Stimulated activated naive CD8-positive, alpha-beta T cell treated with anti-CD3 and anti-CD28 coated beads, Interleukin-15, amount 100 ng/mL, for 72 hours (primary cell): Measurements from ENCODE around the gene EVI5.
"Not testable (repeated sequence)": the region's sequence is repeated elsewhere in the genome, so short reads cannot be mapped to it uniquely, and the experiment has no call there.

Source experiments
- ATAC-seq: fragments of 150-1000 bp; cut with Tn5 transposase; 2 replicates; pipeline ENCODE4 v1.10.0; 2021; ENCODE audit warnings: mild to moderate bottlenecking, moderate library complexity
- DNase-seq, 2 donors: peaks; one replicate each; pipeline ENCODE4 v3.0.0; 2021 to 2022
- H3K27ac Mint-ChIP-seq, 2 donors: one replicate each; pipeline ENCODE4 v1.8.0; 2022; ENCODE audit warnings: mild to moderate bottlenecking in 2 of 2, mixed read lengths in 2 of 2, moderate library complexity in 2 of 2
- H3K27me3 Mint-ChIP-seq: one replicate; pipeline ENCODE4 v1.8.0; 2022; ENCODE audit warnings: mixed read lengths
- H3K4me1 Mint-ChIP-seq: one replicate; pipeline ENCODE4 v1.8.0; 2022; ENCODE audit warnings: mild to moderate bottlenecking, mixed read lengths
- H3K4me3 Mint-ChIP-seq, 2 donors: one replicate each; pipeline ENCODE4 v1.8.0; 2022; ENCODE audit warnings: mild to moderate bottlenecking in 2 of 2, mixed read lengths in 2 of 2, moderate library complexity in 1 of 2
- H3K9me3 Mint-ChIP-seq, 2 donors: one replicate each; pipeline ENCODE4 v1.8.0; 2022; ENCODE audit warnings: mixed read lengths in 2 of 2

EVI5 gene

DNA sequence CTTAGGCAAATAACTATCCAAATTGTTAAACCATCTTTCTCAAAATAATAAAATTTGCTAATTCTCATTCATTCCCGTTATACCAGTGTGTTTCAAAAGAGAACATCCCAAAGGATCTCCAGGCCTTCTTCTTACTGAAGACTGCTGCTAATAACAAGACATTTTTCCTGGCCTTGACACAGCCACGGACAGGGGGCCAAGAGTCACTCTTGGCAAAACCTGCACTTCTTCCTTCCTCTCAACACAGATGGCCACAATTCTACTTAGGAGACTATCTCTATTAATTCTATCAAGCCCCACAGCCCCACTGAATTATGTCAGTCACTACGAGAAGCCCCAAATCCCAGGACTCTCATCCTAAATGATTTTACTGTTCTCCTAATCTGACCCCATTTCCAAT is 86.0 kb downstream of the EVI5 start:
- H3K4me1 Mint-ChIP-seq = no peaks in the 10 kb centered on the region
- H3K4me3 Mint-ChIP-seq = no peak overlapping the region
- ATAC-seq = no peak
- H3K9me3 Mint-ChIP-seq = no peaks in the 10 kb centered on the region
- DNase-seq = no peak
- no peak overlapping the region for H3K27ac Mint-ChIP-seq
- no peaks in the 10 kb centered on the region for H3K27me3 Mint-ChIP-seq

- no peak for DNase-seq
- Mint-ChIP-seq H3K27ac (no peak overlapping the region), H3K4me3 (no peak overlapping the region), H3K9me3 (no peaks in the 10 kb centered on the region), H3K4me1 (peaks cover 6% of the 10 kb centered on the region), H3K27me3 (no peaks in the 10 kb centered on the region)
- no peak for ATAC-seq
Observed at GRCh38 chr1:92695104-92695503, 89.8 kb downstream of the EVI5 start.

DNA sequence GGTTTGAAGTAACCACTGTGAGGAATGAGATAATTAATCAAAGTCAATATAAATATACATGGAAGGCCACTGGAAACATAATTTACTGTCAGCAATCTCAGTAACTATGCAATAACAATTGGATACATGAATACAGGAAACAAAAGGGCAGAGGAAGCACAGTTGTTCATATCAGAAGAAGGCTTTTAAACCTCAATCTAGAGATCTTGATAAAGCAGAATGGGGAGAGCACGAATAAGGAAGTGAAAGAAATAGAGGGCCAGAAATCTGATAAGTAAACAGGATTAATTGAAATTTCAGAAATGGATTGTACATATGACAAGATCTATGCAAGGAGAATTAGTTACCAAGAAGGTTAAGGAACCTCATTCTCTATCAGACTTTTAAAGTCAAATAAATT is 93.0 kb downstream of the EVI5 start:
- no peak overlapping the region for H3K4me3 Mint-ChIP-seq
- peaks cover 6% of the 10 kb centered on the region for H3K4me1 Mint-ChIP-seq
- no peak for DNase-seq
- H3K27ac Mint-ChIP-seq = no peak overlapping the region
- H3K27me3 Mint-ChIP-seq = no peaks in the 10 kb centered on the region
- no peaks in the 10 kb centered on the region for H3K9me3 Mint-ChIP-seq
- no peak for ATAC-seq

GRCh38 chr1:92690212-92690906 is 94.5 kb downstream of the EVI5 start:
- no peak for DNase-seq
- H3K4me3 Mint-ChIP-seq = no peak overlapping the region
- no peak overlapping the region for H3K27ac Mint-ChIP-seq
- peaks cover 1% of the 10 kb centered on the region for H3K27me3 Mint-ChIP-seq
- H3K9me3 Mint-ChIP-seq = no peaks in the 10 kb centered on the region
- H3K4me1 Mint-ChIP-seq = peaks cover 6% of the 10 kb centered on the region
- no peak for ATAC-seq

DNA sequence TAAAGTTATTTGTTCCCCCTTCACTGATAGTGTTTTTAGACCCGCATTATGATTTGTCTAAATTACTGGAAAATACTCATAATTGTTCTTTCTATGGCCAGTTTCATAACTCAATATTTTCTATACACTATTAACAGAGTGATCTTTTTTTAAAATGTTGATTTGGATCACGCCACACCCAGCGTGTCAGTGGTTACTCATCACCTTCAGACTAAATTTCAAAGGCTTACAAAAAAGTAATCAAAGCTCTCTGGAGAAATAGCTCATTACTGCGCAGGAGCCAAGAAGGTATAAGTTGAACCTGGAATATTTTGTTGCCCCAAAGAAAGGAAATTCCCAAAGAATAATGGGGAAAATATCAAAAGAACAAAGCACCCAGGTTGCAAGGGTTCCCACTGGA is 104.9 kb downstream of the EVI5 start:
- Mint-ChIP-seq H3K9me3 (peaks cover 0 to 8% of the 10 kb centered on the region in 2 donors), H3K4me3 (no peak overlapping the region), H3K27me3 (peaks cover 12% of the 10 kb centered on the region), H3K27ac (no peak overlapping the region), H3K4me1 (no peaks in the 10 kb centered on the region)
- DNase-seq (no peak), ATAC-seq (no peak)

GRCh38 chr1:92663775-92664174 is 121.1 kb downstream of the EVI5 start:
- no peak overlapping the region for H3K27ac Mint-ChIP-seq
- peaks cover 7% of the 10 kb centered on the region for H3K27me3 Mint-ChIP-seq
- ATAC-seq = no peak
- no peaks in the 10 kb centered on the region for H3K9me3 Mint-ChIP-seq
- no peaks in the 10 kb centered on the region for H3K4me1 Mint-ChIP-seq
- DNase-seq = no peak
- no peak overlapping the region for H3K4me3 Mint-ChIP-seq

- Mint-ChIP-seq H3K27me3 (peaks cover 14% of the 10 kb centered on the region), H3K4me1 (no peaks in the 10 kb centered on the region), H3K9me3 (peaks cover 0 to 8% of the 10 kb centered on the region in 2 donors), H3K4me3 (no peak overlapping the region), H3K27ac (no peak overlapping the region)
- DNase-seq (no peak), ATAC-seq (no peak)
Observed at GRCh38 chr1:92662048-92662447, 122.9 kb downstream of the EVI5 start.

DNA sequence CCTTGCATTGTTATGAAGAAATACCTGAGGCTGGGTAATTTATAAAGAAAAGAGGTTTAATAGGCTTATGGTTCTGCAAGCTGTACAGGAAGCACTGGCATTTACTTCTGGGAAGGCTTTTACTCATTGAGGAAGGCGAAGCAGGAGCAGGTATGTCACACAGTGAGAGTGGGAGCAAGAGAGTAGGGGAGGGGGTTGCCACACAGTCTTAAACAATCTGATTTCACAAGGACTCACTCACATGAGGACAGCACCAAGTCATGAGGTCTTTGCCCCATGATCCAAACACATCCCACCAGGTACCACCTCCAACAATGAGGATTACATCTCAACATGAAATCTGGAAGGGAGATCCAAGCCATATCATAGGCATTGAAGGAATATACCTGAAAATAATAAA is 127.2 kb downstream of the EVI5 start:
- DNase-seq = no peak
- Mint-ChIP-seq H3K4me3 (no peak overlapping the region), H3K9me3 (peaks cover 23 to 48% of the 10 kb centered on the region in 2 donors), H3K27me3 (peaks cover 14% of the 10 kb centered on the region), H3K27ac (no peak overlapping the region), H3K4me1 (no peaks in the 10 kb centered on the region)
- ATAC-seq = no peak

DNA sequence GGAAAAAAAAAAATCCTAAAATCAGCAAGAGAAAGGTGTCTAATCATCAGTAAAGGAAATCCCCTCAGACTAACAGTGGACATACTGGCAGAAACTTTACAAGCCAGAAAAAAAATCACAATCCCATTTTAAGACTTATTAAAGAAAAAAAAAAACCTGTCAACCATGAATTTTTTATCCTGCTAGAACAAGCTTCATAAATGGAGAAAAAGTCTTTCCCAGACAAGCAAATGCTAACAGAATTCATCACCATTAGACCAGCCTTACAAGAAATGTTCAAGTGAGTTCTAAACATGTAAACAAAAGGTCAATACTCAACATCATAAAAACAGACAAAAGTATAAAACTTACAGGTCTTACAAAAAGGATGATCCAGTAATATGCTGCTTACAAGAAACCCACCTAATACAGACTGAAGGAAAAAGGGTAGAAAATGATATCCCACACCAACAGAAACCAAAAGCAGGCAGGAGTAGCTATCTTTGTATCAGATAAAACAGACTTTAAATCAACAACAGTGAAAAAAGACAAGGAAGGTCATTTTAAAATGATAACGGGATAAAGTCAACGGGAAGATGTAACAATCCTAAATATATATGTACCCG is 129.6 kb downstream of the EVI5 start:
- Mint-ChIP-seq H3K4me3 (no peak overlapping the region), H3K9me3 (peaks cover 26 to 52% of the 10 kb centered on the region in 2 donors), H3K4me1 (no peaks in the 10 kb centered on the region), H3K27me3 (peaks cover 14% of the 10 kb centered on the region), H3K27ac (no peak overlapping the region)
- DNase-seq = no peak
- ATAC-seq = no peak

- peaks cover 26 to 52% of the 10 kb centered on the region in 2 donors for H3K9me3 Mint-ChIP-seq
Observed at GRCh38 chr1:92653605-92654381, 131.1 kb downstream of the EVI5 start.

GRCh38 chr1:92640686-92641085 is 144.2 kb downstream of the EVI5 start:
- ATAC-seq, H3K4me3 Mint-ChIP-seq, H3K27ac Mint-ChIP-seq, H3K9me3 Mint-ChIP-seq, H3K4me1 Mint-ChIP-seq, DNase-seq: not testable (repeated sequence)
- H3K27me3 Mint-ChIP-seq = peaks cover 19% of the 10 kb centered on the region

More at GRCh38 chr1:92653605-92654381, 131.1 kb downstream of the EVI5 start:
- Mint-ChIP-seq H3K4me3 (no peak overlapping the region), H3K4me1 (no peaks in the 10 kb centered on the region), H3K27me3 (peaks cover 8% of the 10 kb centered on the region), H3K27ac (no peak overlapping the region)
- ATAC-seq = no peak
- DNase-seq = no peak

DNA sequence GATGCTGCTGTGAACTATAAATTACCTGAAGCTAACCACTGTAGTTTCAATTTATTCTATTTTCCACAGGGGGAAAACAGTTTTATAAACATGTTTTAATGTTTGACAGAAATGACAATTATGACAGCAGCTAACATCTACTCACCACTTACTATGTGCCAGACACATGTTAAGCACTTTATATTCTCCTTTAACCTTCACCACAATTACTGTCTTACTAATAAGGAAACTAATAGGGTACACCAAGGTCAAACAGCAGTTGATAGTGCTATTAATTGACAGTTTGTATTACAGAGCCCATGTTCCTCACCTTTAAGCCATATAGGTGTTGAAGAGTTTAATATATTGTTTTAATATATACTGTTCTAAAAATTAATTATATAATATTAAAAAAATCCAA is 146.4 kb downstream of the EVI5 start:
- ATAC-seq = no peak
- Mint-ChIP-seq H3K9me3 (no peaks in the 10 kb centered on the region), H3K4me3 (no peak overlapping the region), H3K4me1 (no peaks in the 10 kb centered on the region), H3K27ac (no peak overlapping the region), H3K27me3 (peaks cover 32% of the 10 kb centered on the region)
- DNase-seq = no peak

- not testable (repeated sequence) for H3K9me3 Mint-ChIP-seq, H3K4me1 Mint-ChIP-seq, DNase-seq, ATAC-seq, H3K27ac Mint-ChIP-seq, H3K4me3 Mint-ChIP-seq
- peaks cover 36% of the 10 kb centered on the region for H3K27me3 Mint-ChIP-seq
Observed at GRCh38 chr1:92635203-92635602, 149.7 kb downstream of the EVI5 start.

GRCh38 chr1:92623187-92623778 is 161.6 kb downstream of the EVI5 start:
- no peak overlapping the region for H3K27ac Mint-ChIP-seq
- H3K27me3 Mint-ChIP-seq = no peaks in the 10 kb centered on the region
- peaks cover 12% of the 10 kb centered on the region for H3K4me1 Mint-ChIP-seq
- no peak for DNase-seq
- no peaks in the 10 kb centered on the region for H3K9me3 Mint-ChIP-seq
- ATAC-seq = peak; percentile 59
- no peak overlapping the region for H3K4me3 Mint-ChIP-seq

DNA sequence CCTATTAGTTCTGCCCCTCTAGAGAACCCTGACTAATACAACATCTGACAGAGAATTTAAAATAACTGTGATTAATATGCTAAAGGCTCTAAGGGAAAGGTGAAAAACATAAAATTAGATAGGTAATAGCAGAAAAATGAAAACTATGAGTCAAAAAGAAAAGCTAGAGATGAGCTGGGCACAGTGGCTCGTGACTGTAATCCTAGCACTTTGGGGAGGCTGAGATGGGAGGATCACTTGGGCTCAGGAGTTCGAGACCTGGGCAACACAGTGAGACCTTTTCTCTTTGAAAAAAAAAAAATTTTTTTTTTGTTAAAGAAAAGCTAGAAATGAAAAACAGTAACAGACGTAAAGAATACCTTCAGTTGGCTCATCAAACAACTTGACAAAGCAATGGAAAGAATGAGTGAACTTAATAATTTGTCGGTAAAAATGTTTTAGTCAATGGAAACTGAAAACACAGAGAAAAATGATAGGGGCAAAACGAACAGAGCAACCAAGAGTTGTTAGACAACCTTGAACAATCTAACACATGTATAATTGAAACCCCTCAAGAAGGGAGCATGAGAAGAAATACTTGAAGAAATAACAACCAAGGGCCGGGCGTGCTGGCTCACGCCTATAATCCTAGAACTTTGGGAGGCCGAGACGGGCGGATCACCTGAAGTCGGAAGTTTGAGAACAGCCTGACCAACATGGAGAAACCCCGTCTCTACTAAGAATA is 165.3 kb downstream of the EVI5 start:
- Mint-ChIP-seq H3K27me3 (no peaks in the 10 kb centered on the region), H3K27ac (no peak overlapping the region), H3K9me3 (peaks cover 0 to 9% of the 10 kb centered on the region in 2 donors), H3K4me3 (no peak overlapping the region), H3K4me1 (peaks cover 12% of the 10 kb centered on the region)
- no peak for ATAC-seq
- DNase-seq = no peak
